Superior temporal gyrus (tissue), 1 donor: Measurements from ENCODE around the gene C11orf68.

Experiments
- DNase-seq: peaks from one replicate; pipeline ENCODE4 v3.0.0-alpha.2; 2016; ENCODE audit errors: extremely low spot score

C11orf68 gene

DNA sequence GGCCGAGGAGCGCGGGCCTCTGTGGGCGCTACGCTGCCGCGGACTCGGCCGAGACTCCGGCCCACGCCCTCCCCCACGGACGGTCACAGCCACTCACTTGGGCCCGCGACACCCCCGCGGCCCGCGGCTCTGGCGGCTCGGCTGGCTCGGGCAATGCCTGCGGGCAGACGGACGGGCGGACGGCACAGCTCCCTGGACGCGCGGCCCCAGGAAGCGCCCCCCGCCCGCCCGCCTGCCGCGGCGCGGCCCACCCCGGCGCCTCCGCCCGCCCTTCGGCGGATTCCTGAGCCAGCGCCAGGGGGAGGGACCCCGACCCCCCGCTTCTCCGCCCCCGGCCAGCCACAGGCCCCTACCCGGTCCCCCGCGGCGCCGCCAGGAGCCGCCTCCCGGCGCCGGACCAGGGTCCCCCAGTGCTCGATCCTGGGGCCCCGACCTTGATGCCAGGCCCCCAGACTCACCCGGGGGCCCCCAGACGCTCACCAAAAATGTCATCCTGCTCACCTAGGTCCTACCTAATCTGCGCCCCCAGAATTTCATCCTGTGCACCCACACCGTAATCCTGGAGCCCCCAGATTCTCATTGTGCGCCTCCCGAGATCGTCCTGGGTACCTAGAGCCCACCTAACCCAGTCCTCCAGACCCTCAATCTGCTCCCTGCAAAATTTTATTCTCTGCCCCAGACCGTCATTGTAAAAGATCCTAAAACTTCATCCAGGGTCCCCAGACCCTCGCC lies 46.1 kb downstream of the C11orf68 start, which contains the start of gene EFEMP2:
TSS of gene EFEMP2 (minus strand) at position 215 of the 732 bp plus-strand sequence. CDS start 446 bp downstream, outside the sequence.
- DNase-seq = no peak

DNA sequence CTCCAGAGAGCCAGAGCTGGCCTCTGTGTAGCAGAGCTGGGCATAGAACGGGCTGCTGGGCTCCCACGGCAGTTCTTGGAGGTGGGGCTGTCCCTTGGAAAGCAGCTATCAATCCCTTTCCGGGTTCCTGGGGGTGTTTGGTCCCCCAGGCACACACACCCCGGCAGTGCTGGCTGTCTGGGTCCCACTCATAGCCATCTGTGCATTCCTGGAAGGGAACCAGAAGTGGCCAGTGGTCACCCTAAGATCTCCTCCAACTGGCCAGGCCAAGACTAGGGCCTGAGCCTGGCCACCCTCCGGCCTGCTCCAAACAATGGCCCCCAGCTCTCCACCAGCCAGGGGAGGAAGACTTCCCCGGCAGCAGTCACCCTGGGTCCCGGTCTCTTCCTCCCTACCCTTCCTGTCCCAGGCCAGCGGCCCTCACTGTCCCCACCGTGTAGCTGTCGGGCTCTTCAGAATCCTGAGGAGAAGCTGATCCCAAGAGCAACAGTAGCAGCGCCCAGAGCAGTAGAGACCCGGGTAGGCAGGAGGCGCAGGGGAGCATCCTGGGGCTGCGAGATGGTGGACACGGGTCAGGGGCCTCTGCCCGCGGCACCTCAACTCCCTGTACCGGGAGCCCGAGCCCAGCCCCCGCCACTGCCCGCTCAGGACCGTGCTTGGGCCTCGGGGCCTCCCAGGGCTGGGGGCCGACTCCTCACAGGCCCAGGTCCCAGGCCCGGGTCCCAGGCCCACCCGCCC lies 46.9 kb downstream of the C11orf68 start:
- no peak for DNase-seq

DNA sequence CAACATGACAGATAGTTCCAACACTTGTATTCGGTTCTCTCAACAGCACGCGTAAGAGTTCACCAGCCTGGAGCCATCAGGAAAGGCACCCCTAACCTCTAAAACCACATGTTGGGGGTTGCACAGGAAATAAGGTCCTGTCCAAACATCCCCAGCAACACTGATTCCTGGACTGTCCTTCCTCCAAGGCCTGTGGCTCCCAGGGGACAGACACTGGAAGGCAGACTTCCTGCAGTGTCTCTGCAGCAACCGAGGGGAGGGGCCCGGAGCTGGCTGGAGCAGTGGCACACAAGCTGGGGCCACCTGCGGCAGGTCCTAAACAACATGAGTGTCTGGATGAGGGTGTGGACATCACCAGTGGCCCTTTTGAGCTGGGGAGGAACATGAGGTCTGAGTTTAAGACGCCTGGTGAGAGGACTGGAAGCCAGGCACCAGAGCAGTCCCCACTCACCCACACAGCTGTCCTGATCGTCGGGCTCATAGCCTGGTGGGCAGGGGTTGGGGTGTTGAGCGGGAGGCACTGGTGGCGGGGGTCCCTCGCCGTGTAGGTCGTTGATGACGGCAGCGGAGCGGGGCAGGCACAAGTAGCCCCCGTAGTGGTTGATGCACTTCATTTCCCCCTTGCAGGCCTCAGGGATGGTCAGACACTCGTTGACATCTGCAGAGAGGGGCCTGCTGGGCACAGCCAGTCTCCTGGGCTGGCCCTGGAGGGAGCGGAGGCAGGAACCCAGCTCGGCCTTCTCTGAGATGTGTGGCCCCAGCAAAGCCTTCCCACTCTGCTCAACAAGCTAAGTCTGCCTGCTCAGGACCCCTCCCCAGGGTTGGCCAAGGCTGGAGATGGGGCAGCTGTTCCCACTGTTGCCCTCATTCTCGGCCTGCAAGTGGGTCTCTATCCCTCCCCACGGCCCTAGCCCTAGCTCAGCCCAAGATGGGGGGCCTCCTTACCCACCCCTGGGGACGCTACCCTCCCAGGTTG lies 47.9 kb downstream of the C11orf68 start:
- DNase-seq = no peak

DNA sequence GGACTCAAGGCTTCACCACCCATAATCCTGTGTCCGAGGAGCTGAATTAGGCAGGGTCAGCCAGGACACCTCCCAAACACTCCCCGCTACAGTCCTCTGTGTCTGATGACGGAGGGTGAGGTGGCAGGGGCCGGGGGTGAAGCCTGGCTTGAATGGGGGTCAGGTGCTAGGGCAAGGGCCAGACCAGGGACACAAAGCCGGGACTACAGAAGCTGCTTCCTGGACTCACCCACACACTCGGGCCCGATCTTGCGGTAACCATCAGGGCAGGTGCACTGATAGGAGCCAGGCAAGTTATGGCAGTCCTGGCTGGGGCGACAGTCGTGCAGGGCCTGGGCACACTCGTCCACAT lies 48.6 kb downstream of the C11orf68 start:
- no peak for DNase-seq

DNA sequence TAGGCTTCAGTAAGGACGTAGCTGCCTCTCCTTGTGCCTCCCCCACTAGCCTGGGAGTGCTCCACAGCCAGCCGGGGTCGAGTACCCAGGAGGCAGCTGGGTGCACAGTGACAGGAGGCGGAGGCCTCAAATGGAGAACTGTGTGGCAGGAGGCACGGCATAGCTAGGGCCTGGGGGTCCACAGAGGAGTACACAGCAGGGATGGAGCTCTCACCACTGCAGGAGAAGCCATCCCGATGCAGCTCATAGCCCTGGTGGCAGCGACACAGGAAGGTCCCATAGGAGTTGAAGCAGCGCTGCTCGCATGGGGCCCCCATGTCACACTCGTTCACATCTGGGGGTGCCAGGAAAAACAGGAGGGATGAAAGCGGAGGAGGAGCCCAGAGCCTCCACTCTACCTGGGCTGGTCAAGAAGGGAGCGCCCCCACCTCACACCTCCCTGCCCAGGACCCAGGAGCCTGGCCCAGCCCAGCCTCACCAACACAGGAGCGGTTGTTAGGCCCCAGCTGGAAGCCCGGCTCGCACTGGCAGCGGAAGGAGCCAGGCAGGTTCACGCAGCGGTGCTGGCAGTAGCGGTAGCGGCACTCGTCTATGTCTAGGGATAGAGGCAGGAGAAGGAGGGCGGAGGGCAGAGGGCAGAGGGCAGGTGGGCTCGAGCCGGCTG lies 49.1 kb downstream of the C11orf68 start:
- DNase-seq = no peak

DNA sequence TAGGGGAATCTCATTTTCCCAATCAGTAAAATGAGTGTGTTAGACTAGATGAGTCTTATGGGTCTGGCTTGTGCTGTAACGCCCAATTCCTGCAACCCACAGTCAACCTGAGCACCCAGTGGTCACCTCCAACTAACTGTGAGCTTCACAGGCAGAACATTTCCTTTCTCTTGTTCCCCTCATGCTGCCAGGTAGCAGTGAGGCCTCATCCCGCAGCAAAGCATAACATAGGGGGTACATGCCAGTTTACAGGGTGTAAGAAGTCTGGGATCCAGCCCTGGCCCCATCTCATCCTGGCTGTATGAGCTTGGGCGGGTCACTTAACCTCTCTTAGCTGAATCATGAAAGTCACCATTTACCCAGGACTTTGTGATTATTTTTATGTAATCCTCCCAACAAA lies 50.0 kb downstream of the C11orf68 start:
- DNase-seq = no peak

DNA sequence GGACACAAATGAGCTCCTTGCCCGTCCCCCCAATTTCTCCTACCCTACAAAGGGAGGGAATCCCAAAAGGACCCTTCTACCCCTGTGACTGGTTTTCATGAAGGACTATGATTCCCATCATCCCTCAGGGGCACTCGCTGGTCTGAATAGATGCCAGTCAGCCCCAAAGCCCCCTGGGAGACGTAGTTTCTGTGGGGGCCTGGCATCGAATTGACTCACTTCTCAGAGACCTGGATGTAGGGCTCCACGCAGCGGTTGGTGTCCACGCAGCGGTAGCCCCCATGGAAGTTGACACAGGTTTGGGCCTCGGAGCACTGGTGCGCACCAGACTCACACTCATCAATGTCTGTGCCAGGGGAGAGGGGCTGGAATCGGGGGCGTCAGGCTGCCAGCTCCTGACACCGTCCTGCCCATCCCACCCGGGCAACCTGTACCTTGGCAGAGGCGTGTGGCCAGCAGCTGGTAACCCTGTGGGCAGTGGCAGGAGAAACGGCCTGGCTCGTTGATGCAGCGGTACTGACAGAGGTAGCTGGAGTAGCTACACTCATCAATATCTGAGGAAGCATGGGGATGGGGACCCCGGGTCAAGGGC lies 50.7 kb downstream of the C11orf68 start:
- peak; percentile 58 for DNase-seq

DNA sequence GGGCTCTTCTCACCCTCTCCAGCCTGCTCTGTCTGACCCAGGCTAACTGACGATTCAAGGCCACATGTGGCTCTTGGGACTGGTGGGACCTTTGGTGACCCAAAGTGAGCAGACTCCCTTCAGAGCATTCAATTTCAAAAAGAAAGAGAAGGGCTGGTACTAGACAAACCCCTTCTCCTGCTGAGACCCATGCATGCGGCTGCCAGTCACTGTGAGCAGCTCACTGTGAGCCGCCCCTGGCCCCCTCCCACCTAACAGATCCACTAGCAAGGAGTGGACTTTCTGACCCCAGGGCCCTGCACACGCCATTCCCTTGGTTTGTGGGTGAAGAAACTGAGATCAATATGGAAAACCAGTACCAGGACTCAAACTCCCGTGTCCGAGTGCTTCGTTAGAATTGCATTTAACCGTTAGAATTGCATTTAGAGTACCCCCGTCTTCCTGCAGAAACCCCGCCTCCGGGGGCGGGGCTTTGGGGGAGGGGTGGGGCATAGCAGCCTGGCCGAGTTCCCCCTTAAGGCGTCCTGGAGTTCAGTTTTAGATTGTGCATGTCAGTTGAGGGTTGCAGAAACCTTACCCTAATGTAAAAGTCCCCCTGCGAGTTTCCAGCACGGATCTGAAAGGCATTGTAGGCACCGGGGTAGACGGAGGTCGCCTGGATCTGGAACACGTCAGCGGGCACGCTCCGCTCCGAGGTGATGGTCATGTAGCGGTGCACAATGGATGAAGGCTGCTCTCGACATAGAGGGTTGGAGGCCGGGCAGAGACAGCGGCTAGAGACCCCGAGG lies 51.4 kb downstream of the C11orf68 start:
- no peak for DNase-seq
